ENCODE measurements around the gene PLCH1.
"Not testable (repeated sequence)": the region's sequence is repeated elsewhere in the genome, so short reads cannot be mapped to it uniquely, and the experiment has no call there.

PLCH1 gene

GRCh38 chr3:155639462-155640055, 105.3 kb downstream of the PLCH1 start:
- Histone ChIP-seq H3K79me2 (ENCODE audit: insufficient read depth, low read length) (no peaks in the 10 kb centered on the region), H3K27me3 (ENCODE audit: insufficient read depth, low read length, poor library complexity) (no peaks in the 10 kb centered on the region), H3K9ac (ENCODE audit: low read depth, low read length) (no peak overlapping the region), H3K36me3 (ENCODE audit: insufficient read depth, low read length) (no peaks in the 10 kb centered on the region), H3K4me1 (ENCODE audit: insufficient read depth, low read length) (no peaks in the 10 kb centered on the region), H3K4me3 (ENCODE audit: low read depth in 1 of 2, low read length in 2 of 2) (no peak overlapping the region), H3K27ac (ENCODE audit: low read length) (no peak overlapping the region), H3K9me3 (ENCODE audit: insufficient read depth, low read length, severe bottlenecking) (no peaks in the 10 kb centered on the region), H3K4me2 (ENCODE audit: insufficient read depth, low read length) (no peak overlapping the region), H2AFZ (ENCODE audit: low read depth, low read length) (peak overlapping the region; percentile 47; the same call in 1 of the 2 replicates), H4K20me1 (ENCODE audit: insufficient read depth, low read length) (no peaks in the 10 kb centered on the region)
- ATAC-seq (ENCODE audit: insufficient read depth, low read depth) (no peak), DNase-seq (no peak)
- no peak for TF ChIP-seq EZH2 (IDR thresholded peaks at IDR 0.05; ENCODE audit: borderline replicate concordance, low read depth, low read length, severe bottlenecking)
- TF ChIP-seq CTCF (IDR thresholded peaks at IDR 0.05; ENCODE audit: borderline replicate concordance, extremely low read depth, low read length, poor library complexity, severe bottlenecking): no peak

GRCh38 chr3:155638461-155638860, 106.4 kb downstream of the PLCH1 start:
- not testable (repeated sequence) for ATAC-seq (ENCODE audit: insufficient read depth, low read depth); H3K27ac ChIP-seq (ENCODE audit: low read length); H3K4me2 ChIP-seq (ENCODE audit: insufficient read depth, low read length); H3K9me3 ChIP-seq (ENCODE audit: insufficient read depth, low read length, severe bottlenecking); DNase-seq; H3K4me3 ChIP-seq (ENCODE audit: low read depth in 1 of 2, low read length in 2 of 2); H2AFZ ChIP-seq (ENCODE audit: low read depth, low read length); H4K20me1 ChIP-seq (ENCODE audit: insufficient read depth, low read length); H3K27me3 ChIP-seq (ENCODE audit: insufficient read depth, low read length, poor library complexity); H3K79me2 ChIP-seq (ENCODE audit: insufficient read depth, low read length); H3K9ac ChIP-seq (ENCODE audit: low read depth, low read length); H3K36me3 ChIP-seq (ENCODE audit: insufficient read depth, low read length); H3K4me1 ChIP-seq (ENCODE audit: insufficient read depth, low read length)

- H3K9ac ChIP-seq (ENCODE audit: low read depth, low read length): no peak overlapping the region
- DNase-seq: no peak
- H3K4me1 ChIP-seq (ENCODE audit: insufficient read depth, low read length): no peaks in the 10 kb centered on the region
- no peaks in the 10 kb centered on the region for H3K79me2 ChIP-seq (ENCODE audit: insufficient read depth, low read length)
- TF ChIP-seq EZH2 (IDR thresholded peaks at IDR 0.05; ENCODE audit: borderline replicate concordance, low read depth, low read length, severe bottlenecking) (no peak), CTCF (IDR thresholded peaks at IDR 0.05; ENCODE audit: borderline replicate concordance, extremely low read depth, low read length, poor library complexity, severe bottlenecking) (no peak)
- H2AFZ ChIP-seq (ENCODE audit: low read depth, low read length): no peak overlapping the region
- H3K4me3 ChIP-seq (ENCODE audit: low read depth in 1 of 2, low read length in 2 of 2): no peak overlapping the region
- no peaks in the 10 kb centered on the region for H4K20me1 ChIP-seq (ENCODE audit: insufficient read depth, low read length)
- no peaks in the 10 kb centered on the region for H3K9me3 ChIP-seq (ENCODE audit: insufficient read depth, low read length, severe bottlenecking)
- no peak overlapping the region for H3K27ac ChIP-seq (ENCODE audit: low read length)
- no peak overlapping the region for H3K4me2 ChIP-seq (ENCODE audit: insufficient read depth, low read length)
- no peak for ATAC-seq (ENCODE audit: insufficient read depth, low read depth)
- no peaks in the 10 kb centered on the region for H3K27me3 ChIP-seq (ENCODE audit: insufficient read depth, low read length, poor library complexity)
- no peaks in the 10 kb centered on the region for H3K36me3 ChIP-seq (ENCODE audit: insufficient read depth, low read length)
These were observed 107.3 kb downstream of the PLCH1 start for GRCh38 chr3:155637567-155637966.

GRCh38 chr3:155635056-155635455, 109.8 kb downstream of the PLCH1 start:
- Histone ChIP-seq H3K4me2 (ENCODE audit: insufficient read depth, low read length) (no peak overlapping the region), H3K79me2 (ENCODE audit: insufficient read depth, low read length) (no peaks in the 10 kb centered on the region), H3K27me3 (ENCODE audit: insufficient read depth, low read length, poor library complexity) (no peaks in the 10 kb centered on the region), H3K36me3 (ENCODE audit: insufficient read depth, low read length) (no peaks in the 10 kb centered on the region), H3K9me3 (ENCODE audit: insufficient read depth, low read length, severe bottlenecking) (no peaks in the 10 kb centered on the region), H3K9ac (ENCODE audit: low read depth, low read length) (no peak overlapping the region), H3K4me3 (ENCODE audit: low read depth in 1 of 2, low read length in 2 of 2) (no peak overlapping the region), H3K4me1 (ENCODE audit: insufficient read depth, low read length) (no peaks in the 10 kb centered on the region), H2AFZ (ENCODE audit: low read depth, low read length) (0 out of 2 replicates have a peak overlapping the region, but pooled peaks have one; percentile 41), H4K20me1 (ENCODE audit: insufficient read depth, low read length) (no peaks in the 10 kb centered on the region), H3K27ac (ENCODE audit: low read length) (no peak overlapping the region)
- ATAC-seq (ENCODE audit: insufficient read depth, low read depth) (no peak), DNase-seq (no peak)
- TF ChIP-seq EZH2 (IDR thresholded peaks at IDR 0.05; ENCODE audit: borderline replicate concordance, low read depth, low read length, severe bottlenecking) (no peak), CTCF (IDR thresholded peaks at IDR 0.05; ENCODE audit: borderline replicate concordance, extremely low read depth, low read length, poor library complexity, severe bottlenecking) (no peak)

All from DND-41 (cell line).